GM21526 (cell line): ENCODE measurements around the gene GLIPR2.
"Not testable (repeated sequence)": the region's sequence is repeated elsewhere in the genome, so short reads cannot be mapped to it uniquely, and the experiment has no call there.

Experiments
- ATAC-seq: cut with Tn5 transposase; IDR thresholded peaks from one replicate; pipeline ENCODE4 v1.9.1; 2021; ENCODE audit warnings: moderate library complexity; ENCODE audit not compliant: unreplicated experiment, low FRiP score

Gene GLIPR2

GRCh38 chr9:36136272-36136893 lies at the start of gene GLIPR2:
GLIPR2 (plus strand) TSS chr9:36136733; CDS start chr9:36136779, 46 bp downstream.
- ATAC-seq, result peak; percentile 87

GRCh38 chr9:36087054-36087453 lies 49.5 kb upstream of the GLIPR2 start:
- ATAC-seq, result not testable (repeated sequence)

- no peak for ATAC-seq
Measured at GRCh38 chr9:36088020-36088419, 48.5 kb upstream of the GLIPR2 start.

GRCh38 chr9:36091026-36091953 lies 45.2 kb upstream of the GLIPR2 start:
- ATAC-seq, result no peak

GRCh38 chr9:36092014-36092413 lies 44.5 kb upstream of the GLIPR2 start:
- no peak for ATAC-seq

- ATAC-seq, result no peak
Measured at GRCh38 chr9:36092509-36093215, 43.9 kb upstream of the GLIPR2 start.

GRCh38 chr9:36093384-36093783 lies 43.1 kb upstream of the GLIPR2 start:
- ATAC-seq, result no peak

- no peak for ATAC-seq
Measured at GRCh38 chr9:36099718-36100117, 36.8 kb upstream of the GLIPR2 start.

GRCh38 chr9:36100532-36100931 lies 36.0 kb upstream of the GLIPR2 start:
- ATAC-seq, result no peak

GRCh38 chr9:36101916-36102741 lies 34.4 kb upstream of the GLIPR2 start:
- no peak for ATAC-seq

- no peak for ATAC-seq
Measured at GRCh38 chr9:36102742-36103495, 33.6 kb upstream of the GLIPR2 start.

GRCh38 chr9:36109071-36109470 lies 27.5 kb upstream of the GLIPR2 start:
- no peak for ATAC-seq

GRCh38 chr9:36110434-36110833 lies 26.1 kb upstream of the GLIPR2 start:
- ATAC-seq, result no peak

- no peak for ATAC-seq
Measured at GRCh38 chr9:36112516-36112915, 24.0 kb upstream of the GLIPR2 start.

- ATAC-seq, result no peak
Measured at GRCh38 chr9:36113999-36114398, 22.5 kb upstream of the GLIPR2 start.

- no peak for ATAC-seq
Measured at GRCh38 chr9:36116593-36116992, 19.9 kb upstream of the GLIPR2 start.

- no peak for ATAC-seq
Measured at GRCh38 chr9:36118201-36118600, 18.3 kb upstream of the GLIPR2 start.

GRCh38 chr9:36118706-36119105 lies 17.8 kb upstream of the GLIPR2 start:
- no peak for ATAC-seq

- no peak for ATAC-seq
Measured at GRCh38 chr9:36119476-36119875, 17.1 kb upstream of the GLIPR2 start.

GRCh38 chr9:36120705-36121104 lies 15.8 kb upstream of the GLIPR2 start:
- no peak for ATAC-seq
